RWPE2 (cell line): ENCODE measurements around the gene SULT1A1.
"Not testable (repeated sequence)": the region's sequence is repeated elsewhere in the genome, so short reads cannot be mapped to it uniquely, and the experiment has no call there.

Source experiments
- ATAC-seq: fragments of 200-7000 bp; cut with Tn5 transposase; 3 replicates; pipeline ENCODE4 v1.9.1; 2021; ENCODE audit warnings: low read depth
- DNase-seq: peaks from one replicate; pipeline ENCODE4 v3.0.0-alpha.2; 2020; ENCODE audit warnings: low spot score
- H3K27ac ChIP-seq: fragments of 450-650 bp; 2 replicates; pipeline ENCODE4 v1.5.1; 2017; ENCODE audit warnings: mild to moderate bottlenecking; ENCODE audit not compliant: poor library complexity, severe bottlenecking
- H3K27me3 ChIP-seq: fragments of 250-450 bp; sonication (Bioruptor Pico); 2 replicates; pipeline ENCODE4 v1.5.1; 2021; ENCODE audit warnings: mild to moderate bottlenecking, moderate library complexity; ENCODE audit not compliant: insufficient read depth, poor library complexity, severe bottlenecking
- H3K36me3 ChIP-seq: fragments of 250-450 bp; sonication (Bioruptor Pico); 2 replicates; pipeline ENCODE4 v1.5.1; 2020; ENCODE audit warnings: low read depth, mild to moderate bottlenecking, moderate library complexity
- H3K4me1 ChIP-seq: fragments of 250-450 bp; sonication (Bioruptor Pico); 2 replicates; pipeline ENCODE4 v1.5.1; 2021; ENCODE audit warnings: mild to moderate bottlenecking, moderate library complexity; ENCODE audit not compliant: insufficient read depth, poor library complexity, severe bottlenecking
- H3K4me3 ChIP-seq: fragments of 250-450 bp; sonication (Bioruptor Pico); 2 replicates; pipeline ENCODE4 v1.5.1; 2021; ENCODE audit warnings: mild to moderate bottlenecking, moderate library complexity; ENCODE audit not compliant: severe bottlenecking
- H3K9me3 ChIP-seq: fragments of 250-450 bp; sonication (Bioruptor Pico); 2 replicates; pipeline ENCODE4 v1.5.1; 2021; ENCODE audit warnings: mild to moderate bottlenecking, moderate library complexity; ENCODE audit not compliant: severe bottlenecking
- CTCF ChIP-seq: fragments of 450-650 bp; IDR thresholded peaks from one replicate; pipeline ENCODE4 v1.5.1; 2017; ENCODE audit warnings: mild to moderate bottlenecking, moderate library complexity; ENCODE audit not compliant: poor library complexity, severe bottlenecking

SULT1A1 gene

DNA sequence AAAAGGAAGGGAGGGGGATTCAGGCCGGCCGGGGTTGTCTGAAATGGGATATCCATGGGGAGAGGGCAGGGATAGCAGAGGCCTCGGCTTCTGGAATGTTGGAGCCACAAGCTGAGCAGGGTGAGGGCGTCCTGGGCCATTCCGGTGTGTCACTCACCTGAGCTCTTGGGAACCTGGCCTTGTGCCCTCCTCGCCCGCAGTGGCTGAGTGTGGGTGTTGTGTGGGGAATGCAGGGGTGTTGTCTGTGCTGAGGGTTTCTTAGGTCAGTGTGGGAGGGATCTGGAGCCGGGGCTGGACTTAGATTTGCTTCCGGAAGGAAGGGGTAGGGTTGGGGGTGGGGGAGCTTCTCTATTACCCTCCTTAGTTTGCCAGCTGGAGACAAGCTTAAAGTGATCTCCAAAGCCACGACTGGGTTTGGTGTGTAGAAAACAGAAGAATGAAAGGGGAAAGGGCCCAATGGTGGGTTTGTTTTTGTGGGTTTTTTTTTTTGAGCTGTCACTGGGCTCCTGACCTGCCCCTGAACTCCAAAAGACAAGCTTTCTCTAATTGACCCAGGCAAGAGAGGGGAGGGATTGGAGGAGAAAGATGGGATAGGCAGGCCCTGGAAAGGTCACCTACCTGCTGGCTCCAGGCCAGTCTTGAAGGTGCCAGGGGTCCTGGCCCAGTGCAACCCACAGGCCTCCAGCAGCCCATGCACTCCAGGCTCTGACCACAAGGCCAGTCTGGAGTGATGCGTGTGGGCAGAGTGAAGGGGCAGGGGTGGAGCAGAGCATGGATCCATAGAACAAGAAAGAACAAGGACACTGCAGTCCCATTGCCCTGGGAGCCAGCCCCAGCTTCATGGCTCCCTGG lies 12.8 kb downstream of the SULT1A1 start, which contains the start of gene SULT1A2:
Gene SULT1A2, minus strand, starts transcription at position 211 of the 852 bp plus-strand sequence. CDS start 1,120 bp downstream, outside the sequence.
- Histone ChIP-seq H3K27ac (no peak within 1 kb of the TSS), H3K27me3 (no peaks in the 10 kb centered on the region), H3K36me3 (no peaks in the 10 kb centered on the region), H3K4me3 (no peak within 1 kb of the TSS), H3K4me1 (no peaks in the 10 kb centered on the region), H3K9me3 (no peaks in the 10 kb centered on the region)
- no peak for DNase-seq
- no peak for TF ChIP-seq CTCF
- peak; percentile 53 for ATAC-seq

DNA sequence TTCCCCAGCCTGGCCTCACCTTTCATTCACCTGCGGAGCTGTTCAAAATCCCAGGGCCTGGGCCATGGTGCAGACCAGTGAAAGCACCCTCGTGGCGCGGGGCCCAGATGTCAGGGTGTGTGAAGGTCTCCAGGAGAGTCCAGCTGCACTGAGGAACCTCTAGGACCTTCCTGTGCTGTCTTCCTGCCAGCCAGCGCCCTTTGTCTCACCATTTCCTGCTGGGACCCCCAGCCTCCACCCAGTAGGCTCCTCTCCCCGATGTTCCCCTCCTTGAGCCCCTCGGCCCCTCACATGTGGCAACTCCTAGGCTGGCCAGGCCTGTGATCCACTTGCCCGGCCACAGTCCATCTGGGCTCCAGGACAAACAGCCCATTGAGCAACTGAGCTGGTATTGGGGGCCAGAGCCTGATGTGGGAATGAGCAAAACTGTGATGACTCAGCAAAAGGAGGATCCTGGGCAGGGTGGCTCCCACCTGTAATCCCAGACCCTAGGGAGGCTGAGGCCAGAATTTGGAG lies 13.7 kb downstream of the SULT1A1 start:
- no peaks in the 10 kb centered on the region for H3K36me3 ChIP-seq

GRCh38 chr16:28595451-28595850 lies 14.4 kb downstream of the SULT1A1 start:
- not testable (repeated sequence) for H3K36me3 ChIP-seq, H3K27ac ChIP-seq, H3K27me3 ChIP-seq, H3K4me3 ChIP-seq, DNase-seq, H3K4me1 ChIP-seq, H3K9me3 ChIP-seq, ATAC-seq

More for the DNA sequence above, 13.7 kb downstream of the SULT1A1 start:
- Histone ChIP-seq H3K4me1 (no peaks in the 10 kb centered on the region), H3K4me3 (no peak overlapping the region), H3K27me3 (no peaks in the 10 kb centered on the region), H3K9me3 (no peaks in the 10 kb centered on the region), H3K27ac (no peak overlapping the region)
- ATAC-seq (no peak), DNase-seq (no peak)
- no peak for TF ChIP-seq CTCF

DNA sequence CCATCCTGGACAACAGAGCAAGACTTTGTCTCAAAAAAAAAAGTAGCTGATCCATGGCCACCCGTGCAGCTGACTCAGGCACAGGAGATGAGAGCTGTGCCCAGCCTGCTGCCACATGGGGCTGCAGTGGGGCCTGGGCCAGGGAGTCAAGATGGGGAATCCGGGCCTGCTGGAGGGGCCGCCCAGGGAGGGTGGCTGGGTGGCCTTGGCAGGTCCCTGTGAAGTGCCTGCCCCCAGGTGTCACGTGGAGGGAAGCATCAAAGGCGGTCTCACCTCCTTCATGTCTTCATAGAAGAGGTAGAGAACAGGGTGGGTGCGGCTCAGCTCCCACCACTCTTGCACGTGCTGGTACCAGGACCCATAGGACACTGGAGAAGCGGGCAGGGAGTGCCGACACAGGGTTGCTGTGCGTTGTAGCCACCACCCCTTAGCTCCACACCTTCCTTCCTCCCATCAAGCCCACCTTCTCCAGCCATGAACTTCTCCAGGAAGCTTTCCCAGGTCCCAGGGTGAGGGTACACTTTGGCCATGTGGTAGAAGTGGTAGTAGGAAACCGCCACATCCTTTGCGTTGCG lies 16.8 kb downstream of the SULT1A1 start:
- no peak for TF ChIP-seq CTCF
- H3K27ac ChIP-seq = no peak overlapping the region
- no peaks in the 10 kb centered on the region for H3K4me1 ChIP-seq
- H3K9me3 ChIP-seq = no peaks in the 10 kb centered on the region
- H3K36me3 ChIP-seq = no peaks in the 10 kb centered on the region
- no peak for DNase-seq
- H3K4me3 ChIP-seq = no peak overlapping the region
- ATAC-seq = no peak
- H3K27me3 ChIP-seq = no peaks in the 10 kb centered on the region

- DNase-seq (no peak), ATAC-seq (no peak)
- no peak for TF ChIP-seq CTCF
- H3K4me1 ChIP-seq = peaks cover 3% of the 10 kb centered on the region
- H3K4me3 ChIP-seq = no peak overlapping the region
- H3K36me3 ChIP-seq = no peaks in the 10 kb centered on the region
- no peaks in the 10 kb centered on the region for H3K9me3 ChIP-seq
- no peak overlapping the region for H3K27ac ChIP-seq
- H3K27me3 ChIP-seq = no peaks in the 10 kb centered on the region
These were observed 17.3 kb downstream of the SULT1A1 start for GRCh38 chr16:28592511-28592910.
